ENCODE measurements around the gene EIF4E1B. TPM values are rescaled to one million over a fixed set of nuclear protein-coding genes. Genes with fewer than 3 reads are reported as not detected.

Gene EIF4E1B
- total RNA-seq, 3 donors from 2014 or later: 1.6 TPM; not detected in 2

GRCh38 chr5:176632745-176633144 is 2.3 kb downstream of the EIF4E1B start:
- H3K27me3 ChIP-seq: peaks cover 6 to 69% of the 10 kb centered on the region in 2 donors

GRCh38 chr5:176633598-176633997 is 3.1 kb downstream of the EIF4E1B start:
- Histone ChIP-seq H3K27ac (no peak overlapping the region), H3K27me3 (peaks cover 6 to 62% of the 10 kb centered on the region in 2 donors), H3K4me3 (no peak overlapping the region), H3K4me1 (peaks cover 4 to 6% of the 10 kb centered on the region in 2 donors), H3K9me3 (no peaks in the 10 kb centered on the region), H3K36me3 (no peaks in the 10 kb centered on the region)
- intact Hi-C loops (cut with DNase I; ENCODE audit: low total_unique reads): no loop called here
- TF ChIP-seq POLR2A (IDR thresholded peaks at IDR 0.05) (no peak), CTCF (IDR thresholded peaks at IDR 0.05) (no peak), POLR2AphosphoS5 (IDR thresholded peaks at IDR 0.05) (no peak)
- DNase-seq (ENCODE audit: low spot score in 2 of 2): no peak

More at GRCh38 chr5:176632745-176633144, 2.3 kb downstream of the EIF4E1B start:
- no peak for TF ChIP-seq POLR2A (IDR thresholded peaks at IDR 0.05)
- no peak for TF ChIP-seq CTCF (IDR thresholded peaks at IDR 0.05)
- no peak for TF ChIP-seq POLR2AphosphoS5 (IDR thresholded peaks at IDR 0.05)
- no peak for DNase-seq (ENCODE audit: low spot score in 2 of 2)
- intact Hi-C loops (cut with DNase I; ENCODE audit: low total_unique reads): no loop called here
- Histone ChIP-seq H3K4me3 (no peak overlapping the region), H3K9me3 (no peaks in the 10 kb centered on the region), H3K4me1 (peaks cover 4 to 6% of the 10 kb centered on the region in 2 donors), H3K27ac (no peak overlapping the region), H3K36me3 (no peaks in the 10 kb centered on the region)

GRCh38 chr5:176636426-176636825 is 6.0 kb downstream of the EIF4E1B start:
- Histone ChIP-seq H3K4me3 (no peak overlapping the region), H3K27me3 (peaks cover 0 to 33% of the 10 kb centered on the region in 2 donors), H3K4me1 (no peaks in the 10 kb centered on the region), H3K36me3 (no peaks in the 10 kb centered on the region), H3K27ac (no peak overlapping the region), H3K9me3 (no peaks in the 10 kb centered on the region)
- no peak for DNase-seq (ENCODE audit: low spot score in 2 of 2)
- no peak for TF ChIP-seq POLR2A (IDR thresholded peaks at IDR 0.05)
- TF ChIP-seq CTCF (IDR thresholded peaks at IDR 0.05): no peak
- TF ChIP-seq POLR2AphosphoS5 (IDR thresholded peaks at IDR 0.05): no peak
- intact Hi-C loops (cut with DNase I; ENCODE audit: low total_unique reads): loop anchor here (5.0 kb wide), 1 partner anchor 344 kb away; no protein-coding TSS in a partner anchor

- intact Hi-C loops (cut with DNase I; ENCODE audit: low total_unique reads): loop anchor here (5.0 kb wide), 1 partner anchor 345 kb away; no protein-coding TSS in a partner anchor
These were observed 7.1 kb downstream of the EIF4E1B start for GRCh38 chr5:176637556-176637955.

More at GRCh38 chr5:176637556-176637955, 7.1 kb downstream of the EIF4E1B start:
- TF ChIP-seq CTCF (IDR thresholded peaks at IDR 0.05) (no peak), POLR2A (IDR thresholded peaks at IDR 0.05) (no peak), POLR2AphosphoS5 (IDR thresholded peaks at IDR 0.05) (no peak)
- no peak overlapping the region for H3K4me3 ChIP-seq
- DNase-seq (ENCODE audit: low spot score in 2 of 2): no peak
- H3K4me1 ChIP-seq: no peaks in the 10 kb centered on the region
- no peaks in the 10 kb centered on the region for H3K36me3 ChIP-seq
- no peaks in the 10 kb centered on the region for H3K9me3 ChIP-seq
- H3K27ac ChIP-seq: no peak overlapping the region
- peaks cover 0 to 22% of the 10 kb centered on the region in 2 donors for H3K27me3 ChIP-seq

All from breast epithelium (tissue), 4 donors.